DND-41 (cell line): ENCODE measurements around the gene AOPEP.

ENCODE experiments used
- ATAC-seq: fragments of 200-7000 bp; cut with Tn5 transposase; 3 replicates; pipeline ENCODE4 v1.9.1; 2021; ENCODE audit warnings: low read depth; ENCODE audit not compliant: insufficient read depth
- DNase-seq: peaks from one replicate; pipeline ENCODE4 v3.0.0-alpha.2; 2020
- H2AFZ ChIP-seq: 2 replicates; pipeline ENCODE4 v1.6.0; 2012; ENCODE audit warnings: low read depth, low read length
- H3K27ac ChIP-seq: 2 replicates; pipeline ENCODE4 v1.5.1; 2012; ENCODE audit warnings: low read length, inconsistent platforms
- H3K27me3 ChIP-seq: fragments of 200-600 bp; sonication (generic); 2 replicates; pipeline ENCODE4 v1.6.0; 2012; ENCODE audit warnings: low read length, mild to moderate bottlenecking, inconsistent platforms; ENCODE audit not compliant: insufficient read depth, poor library complexity
- H3K36me3 ChIP-seq: 2 replicates; pipeline ENCODE4 v1.5.1; 2012; ENCODE audit warnings: low read length, inconsistent platforms; ENCODE audit not compliant: insufficient read depth
- H3K4me1 ChIP-seq: 2 replicates; pipeline ENCODE4 v1.5.1; 2012; ENCODE audit warnings: mild to moderate bottlenecking, low read length; ENCODE audit not compliant: insufficient read depth
- H3K4me2 ChIP-seq: 2 replicates; pipeline ENCODE4 v1.6.0; 2012; ENCODE audit warnings: mild to moderate bottlenecking, moderate library complexity, low read length, inconsistent platforms; ENCODE audit not compliant: insufficient read depth
- H3K4me3 ChIP-seq, 2 experiments: fragments of 200-600 bp in 1 of 2; shearing (Covaris generic) in 1 of 2; 2 replicates each; pipeline ENCODE4 v1.5.1; 2012 to 2016; ENCODE audit warnings: inconsistent platforms in 2 of 2, low read length in 2 of 2, mild to moderate bottlenecking in 2 of 2, low read depth in 1 of 2, moderate library complexity in 1 of 2
- H3K79me2 ChIP-seq: 2 replicates; pipeline ENCODE4 v1.6.0; 2012; ENCODE audit warnings: low read length, inconsistent platforms; ENCODE audit not compliant: insufficient read depth
- H3K9ac ChIP-seq: 2 replicates; pipeline ENCODE4 v1.6.0; 2012; ENCODE audit warnings: low read depth, mild to moderate bottlenecking, inconsistent platforms, low read length, moderate library complexity
- H3K9me3 ChIP-seq: 2 replicates; pipeline ENCODE4 v1.5.1; 2012; ENCODE audit warnings: low read length, moderate library complexity, mild to moderate bottlenecking, inconsistent platforms; ENCODE audit not compliant: insufficient read depth, severe bottlenecking
- H4K20me1 ChIP-seq: 2 replicates; pipeline ENCODE4 v1.6.0; 2012; ENCODE audit warnings: low read length; ENCODE audit not compliant: insufficient read depth
- CTCF ChIP-seq: IDR thresholded peaks from 2 replicates; pipeline ENCODE4 v1.5.1; 2012; ENCODE audit warnings: borderline replicate concordance, low read length, moderate library complexity, mild to moderate bottlenecking; ENCODE audit not compliant: poor library complexity, severe bottlenecking; ENCODE audit errors: extremely low read depth
- EZH2 ChIP-seq: IDR thresholded peaks from 3 replicates; pipeline ENCODE4 v1.6.1; 2012; ENCODE audit warnings: borderline replicate concordance, low read depth, mild to moderate bottlenecking, moderate library complexity, low read length, inconsistent platforms; ENCODE audit not compliant: severe bottlenecking

AOPEP gene

GRCh38 chr9:94996641-94997040 lies 270.1 kb downstream of the AOPEP start:
- TF ChIP-seq CTCF (no peak), EZH2 (no peak)
- Histone ChIP-seq H3K27me3 (no peaks in the 10 kb centered on the region), H3K9ac (no peak overlapping the region), H2AFZ (no peak overlapping the region), H3K4me2 (no peak overlapping the region), H3K4me3 (no peak overlapping the region), H3K79me2 (no peaks in the 10 kb centered on the region), H3K27ac (no peak overlapping the region), H3K4me1 (no peaks in the 10 kb centered on the region), H3K36me3 (no peaks in the 10 kb centered on the region), H4K20me1 (no peaks in the 10 kb centered on the region), H3K9me3 (no peaks in the 10 kb centered on the region)
- DNase-seq (no peak), ATAC-seq (no peak)

- H3K4me1 ChIP-seq, result no peaks in the 10 kb centered on the region
- H4K20me1 ChIP-seq, result no peaks in the 10 kb centered on the region
Observed at GRCh38 chr9:94997727-94998126, 271.2 kb downstream of the AOPEP start.

GRCh38 chr9:94999832-95000231 lies 273.3 kb downstream of the AOPEP start:
- no peaks in the 10 kb centered on the region for H3K4me1 ChIP-seq
- no peak for TF ChIP-seq EZH2
- TF ChIP-seq CTCF, result no peak
- H3K27ac ChIP-seq, result no peak overlapping the region
- H3K36me3 ChIP-seq, result no peaks in the 10 kb centered on the region
- H3K4me2 ChIP-seq, result no peak overlapping the region
- no peak overlapping the region for H3K9ac ChIP-seq
- H3K79me2 ChIP-seq, result no peaks in the 10 kb centered on the region
- no peak for ATAC-seq
- H3K27me3 ChIP-seq, result no peaks in the 10 kb centered on the region
- no peaks in the 10 kb centered on the region for H4K20me1 ChIP-seq
- H2AFZ ChIP-seq, result no peak overlapping the region
- H3K9me3 ChIP-seq, result no peaks in the 10 kb centered on the region
- no peak for DNase-seq
- H3K4me3 ChIP-seq, result no peak overlapping the region

More at GRCh38 chr9:94997727-94998126, 271.2 kb downstream of the AOPEP start:
- no peaks in the 10 kb centered on the region for H3K36me3 ChIP-seq
- H3K27ac ChIP-seq, result no peak overlapping the region
- no peaks in the 10 kb centered on the region for H3K9me3 ChIP-seq
- no peak overlapping the region for H3K4me3 ChIP-seq
- DNase-seq, result no peak
- H3K27me3 ChIP-seq, result no peaks in the 10 kb centered on the region
- TF ChIP-seq CTCF (no peak), EZH2 (no peak)
- H3K4me2 ChIP-seq, result no peak overlapping the region
- H3K9ac ChIP-seq, result no peak overlapping the region
- no peak overlapping the region for H2AFZ ChIP-seq
- ATAC-seq, result no peak
- H3K79me2 ChIP-seq, result no peaks in the 10 kb centered on the region

GRCh38 chr9:95000821-95001220 lies 274.3 kb downstream of the AOPEP start:
- H3K79me2 ChIP-seq, result no peaks in the 10 kb centered on the region
- H3K4me1 ChIP-seq, result no peaks in the 10 kb centered on the region
- H3K4me3 ChIP-seq, result no peak overlapping the region
- H3K9ac ChIP-seq, result no peak overlapping the region
- TF ChIP-seq CTCF (no peak), EZH2 (no peak)
- H3K36me3 ChIP-seq, result no peaks in the 10 kb centered on the region
- DNase-seq (no peak), ATAC-seq (no peak)
- no peak overlapping the region for H2AFZ ChIP-seq
- no peaks in the 10 kb centered on the region for H3K9me3 ChIP-seq
- H3K27me3 ChIP-seq, result no peaks in the 10 kb centered on the region
- no peaks in the 10 kb centered on the region for H4K20me1 ChIP-seq
- H3K4me2 ChIP-seq, result no peak overlapping the region
- H3K27ac ChIP-seq, result no peak overlapping the region
